DOHH2 (cell line): Measurements from ENCODE around the gene SLC27A2.

Experiments used
- EZH2phosphoT487 ChIP-seq: fragments of 200-600 bp; sonication (generic); IDR thresholded peaks from 2 replicates; pipeline ENCODE4 v1.6.1; 2017; ENCODE audit warnings: borderline replicate concordance, mild to moderate bottlenecking, antibody characterized with exemption, low read length, moderate library complexity, mixed read lengths
- TF ChIP-seq, protein P1 (sequence below): fragments of 200-600 bp; sonication (generic); IDR thresholded peaks from one replicate; pipeline ENCODE4 v1.5.1; 2014; ENCODE audit warnings: antibody characterized with exemption, mild to moderate bottlenecking, low read depth, low read length; ENCODE audit not compliant: poor library complexity, severe bottlenecking

DNA sequence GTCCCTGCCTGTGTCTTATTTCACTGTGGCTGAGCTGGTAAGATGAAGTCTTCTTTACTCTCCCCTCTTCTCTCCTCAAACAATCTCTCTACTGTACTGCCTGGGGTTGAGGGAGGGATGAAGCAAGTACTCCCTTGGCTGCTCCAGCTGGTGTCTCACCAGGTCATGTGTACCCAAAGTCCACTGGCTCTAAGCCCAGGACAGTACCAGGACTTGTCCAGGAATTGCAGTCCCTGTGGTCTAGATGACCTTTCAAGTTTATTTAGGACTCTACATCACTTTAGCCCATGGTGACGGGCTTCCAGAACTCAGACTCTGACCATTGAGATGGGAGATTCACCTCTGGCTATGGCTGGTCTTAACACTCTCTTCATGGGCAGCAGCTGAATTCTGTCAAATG lies 17.5 kb upstream of the SLC27A2 start:
- no peak for TF ChIP-seq EZH2phosphoT487
- TF ChIP-seq, protein P1, sequence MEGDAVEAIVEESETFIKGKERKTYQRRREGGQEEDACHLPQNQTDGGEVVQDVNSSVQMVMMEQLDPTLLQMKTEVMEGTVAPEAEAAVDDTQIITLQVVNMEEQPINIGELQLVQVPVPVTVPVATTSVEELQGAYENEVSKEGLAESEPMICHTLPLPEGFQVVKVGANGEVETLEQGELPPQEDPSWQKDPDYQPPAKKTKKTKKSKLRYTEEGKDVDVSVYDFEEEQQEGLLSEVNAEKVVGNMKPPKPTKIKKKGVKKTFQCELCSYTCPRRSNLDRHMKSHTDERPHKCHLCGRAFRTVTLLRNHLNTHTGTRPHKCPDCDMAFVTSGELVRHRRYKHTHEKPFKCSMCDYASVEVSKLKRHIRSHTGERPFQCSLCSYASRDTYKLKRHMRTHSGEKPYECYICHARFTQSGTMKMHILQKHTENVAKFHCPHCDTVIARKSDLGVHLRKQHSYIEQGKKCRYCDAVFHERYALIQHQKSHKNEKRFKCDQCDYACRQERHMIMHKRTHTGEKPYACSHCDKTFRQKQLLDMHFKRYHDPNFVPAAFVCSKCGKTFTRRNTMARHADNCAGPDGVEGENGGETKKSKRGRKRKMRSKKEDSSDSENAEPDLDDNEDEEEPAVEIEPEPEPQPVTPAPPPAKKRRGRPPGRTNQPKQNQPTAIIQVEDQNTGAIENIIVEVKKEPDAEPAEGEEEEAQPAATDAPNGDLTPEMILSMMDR, result no peak
